Measurements from ENCODE around the gene PROSER2.

The PROSER2 gene

GRCh38 chr10:11913079-11913641, 90.0 kb downstream of the PROSER2 start:
- DNase-seq, result no peak

GRCh38 chr10:11918384-11918783, 95.2 kb downstream of the PROSER2 start:
- no peak overlapping the region for H3K27ac ChIP-seq (ENCODE audit: low read length)
- no peaks in the 10 kb centered on the region for H3F3A ChIP-seq (ENCODE audit: insufficient read depth, low read length)
- DNase-seq, result no peak
- no peaks in the 10 kb centered on the region for H3K9me3 ChIP-seq (replicated peaks; ENCODE audit: insufficient read depth, low read length)
- no peak overlapping the region for H3K4me3 ChIP-seq (ENCODE audit: low read length)
- no peak overlapping the region for H3K9ac ChIP-seq (ENCODE audit: low read length)
- peaks cover 8% of the 10 kb centered on the region; the same call in 1 of the 2 replicates for H3K36me3 ChIP-seq (replicated peaks; ENCODE audit: insufficient read depth, low read length)
- H4K20me1 ChIP-seq (ENCODE audit: insufficient read depth, low read length), result no peaks in the 10 kb centered on the region
- H3K9me2 ChIP-seq (replicated peaks; ENCODE audit: insufficient read depth, low read length), result no peaks in the 10 kb centered on the region
- no peak overlapping the region for H2AFZ ChIP-seq (ENCODE audit: low read length)
- TF ChIP-seq CTCF (IDR thresholded peaks at IDR 0.05; ENCODE audit: low read length) (no peak), EZH2 (optimal IDR thresholded peaks at IDR 0.05; ENCODE audit: low read depth, low read length) (no peak), EZH2phosphoT487 (IDR thresholded peaks at IDR 0.05; ENCODE audit: low read length) (no peak)
- no peak overlapping the region for H3K4me2 ChIP-seq (ENCODE audit: low read depth, low read length)
- no peaks in the 10 kb centered on the region for H3K27me3 ChIP-seq (replicated peaks; ENCODE audit: insufficient read depth, low read length)
- no peaks in the 10 kb centered on the region for H3K4me1 ChIP-seq (ENCODE audit: low read length)
- H3K79me2 ChIP-seq (ENCODE audit: low read length), result no peaks in the 10 kb centered on the region

More at GRCh38 chr10:11913079-11913641, 90.0 kb downstream of the PROSER2 start:
- H3K36me3 ChIP-seq (replicated peaks; ENCODE audit: insufficient read depth, low read length), result no peaks in the 10 kb centered on the region
- no peak overlapping the region for H3K27ac ChIP-seq (ENCODE audit: low read length)
- H3K9ac ChIP-seq (ENCODE audit: low read length), result no peak overlapping the region
- no peaks in the 10 kb centered on the region for H4K20me1 ChIP-seq (ENCODE audit: insufficient read depth, low read length)
- no peaks in the 10 kb centered on the region for H3K9me2 ChIP-seq (replicated peaks; ENCODE audit: insufficient read depth, low read length)
- TF ChIP-seq EZH2phosphoT487 (IDR thresholded peaks at IDR 0.05; ENCODE audit: low read length) (no peak), EZH2 (optimal IDR thresholded peaks at IDR 0.05; ENCODE audit: low read depth, low read length) (no peak), CTCF (IDR thresholded peaks at IDR 0.05; ENCODE audit: low read length) (no peak)
- H3K79me2 ChIP-seq (ENCODE audit: low read length), result no peaks in the 10 kb centered on the region
- H3K4me3 ChIP-seq (ENCODE audit: low read length), result no peak overlapping the region
- H3K27me3 ChIP-seq (replicated peaks; ENCODE audit: insufficient read depth, low read length), result no peaks in the 10 kb centered on the region
- no peaks in the 10 kb centered on the region for H3K9me3 ChIP-seq (replicated peaks; ENCODE audit: insufficient read depth, low read length)
- H2AFZ ChIP-seq (ENCODE audit: low read length), result no peak overlapping the region
- H3F3A ChIP-seq (ENCODE audit: insufficient read depth, low read length), result no peaks in the 10 kb centered on the region
- no peaks in the 10 kb centered on the region for H3K4me1 ChIP-seq (ENCODE audit: low read length)
- no peak overlapping the region for H3K4me2 ChIP-seq (ENCODE audit: low read depth, low read length)

- Histone ChIP-seq H4K20me1 (ENCODE audit: insufficient read depth, low read length) (no peaks in the 10 kb centered on the region), H3K36me3 (replicated peaks; ENCODE audit: insufficient read depth, low read length) (peaks cover 8% of the 10 kb centered on the region; the same call in 1 of the 2 replicates), H3K9me2 (replicated peaks; ENCODE audit: insufficient read depth, low read length) (no peaks in the 10 kb centered on the region), H2AFZ (ENCODE audit: low read length) (no peak overlapping the region), H3K4me1 (ENCODE audit: low read length) (no peaks in the 10 kb centered on the region), H3K79me2 (ENCODE audit: low read length) (no peaks in the 10 kb centered on the region), H3K4me3 (ENCODE audit: low read length) (no peak overlapping the region), H3K9ac (ENCODE audit: low read length) (no peak overlapping the region), H3K27me3 (replicated peaks; ENCODE audit: insufficient read depth, low read length) (no peaks in the 10 kb centered on the region), H3K9me3 (replicated peaks; ENCODE audit: insufficient read depth, low read length) (no peaks in the 10 kb centered on the region), H3K4me2 (ENCODE audit: low read depth, low read length) (no peak overlapping the region), H3F3A (ENCODE audit: insufficient read depth, low read length) (no peaks in the 10 kb centered on the region), H3K27ac (ENCODE audit: low read length) (no peak overlapping the region)
- no peak for DNase-seq
- TF ChIP-seq EZH2phosphoT487 (IDR thresholded peaks at IDR 0.05; ENCODE audit: low read length) (no peak), CTCF (IDR thresholded peaks at IDR 0.05; ENCODE audit: low read length) (no peak), EZH2 (optimal IDR thresholded peaks at IDR 0.05; ENCODE audit: low read depth, low read length) (no peak)
These were observed 96.1 kb downstream of the PROSER2 start for GRCh38 chr10:11919271-11919670.

Measured in MM.1S (cell line).